ENCODE results near the gene PCK1.

PCK1 gene

DNA sequence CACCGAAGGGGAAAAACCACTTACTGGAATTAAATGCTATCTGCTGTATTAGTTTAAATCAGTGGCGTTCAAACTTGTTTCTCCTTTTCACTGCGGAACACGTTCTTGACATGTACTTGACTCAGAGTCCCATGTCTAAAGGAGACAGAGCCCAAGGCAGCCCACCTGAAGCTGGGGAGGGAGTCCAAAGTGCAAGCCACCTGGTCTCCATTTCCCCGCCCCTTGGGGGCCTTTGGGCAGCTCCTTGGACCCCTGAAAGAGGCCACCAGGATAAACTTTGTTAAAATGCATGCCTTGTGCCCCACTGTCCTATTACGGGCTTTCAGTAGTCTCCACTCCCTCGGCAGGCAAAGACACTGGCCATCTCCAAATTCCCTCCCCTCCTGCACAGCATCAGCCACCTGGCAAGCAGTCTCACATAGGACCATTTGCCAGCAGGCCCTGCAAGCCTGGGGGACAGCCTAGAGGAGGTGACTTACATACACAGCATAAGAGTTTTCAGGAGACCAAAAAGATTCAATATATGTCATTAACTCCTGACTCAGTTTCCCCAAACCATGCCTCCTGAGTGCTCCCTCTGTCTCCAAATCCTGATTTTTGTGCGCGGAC is 6.7 kb downstream of the PCK1 start:
- TF ChIP-seq POLR2AphosphoS5 (IDR thresholded peaks at IDR 0.05; ENCODE audit: borderline replicate concordance, low read depth, low read length) (no peak), EZH2 (IDR thresholded peaks at IDR 0.05) (no peak), FOXP2 (optimal IDR thresholded peaks at IDR 0.05; ENCODE audit: control extremely low read depth, extremely low read length, insufficient read depth) (no peak)
- Histone ChIP-seq H3K27ac (no peak overlapping the region), H3K4me3 (no peak overlapping the region), H3K9ac (ENCODE audit: insufficient read length) (no peak overlapping the region), H3K9me3 (ENCODE audit: low read depth, low read length) (no peaks in the 10 kb centered on the region), H3K36me3 (ENCODE audit: insufficient read depth, low read length) (no peaks in the 10 kb centered on the region)
- no peak for DNase-seq (ENCODE audit: low read depth, low spot score)

DNA sequence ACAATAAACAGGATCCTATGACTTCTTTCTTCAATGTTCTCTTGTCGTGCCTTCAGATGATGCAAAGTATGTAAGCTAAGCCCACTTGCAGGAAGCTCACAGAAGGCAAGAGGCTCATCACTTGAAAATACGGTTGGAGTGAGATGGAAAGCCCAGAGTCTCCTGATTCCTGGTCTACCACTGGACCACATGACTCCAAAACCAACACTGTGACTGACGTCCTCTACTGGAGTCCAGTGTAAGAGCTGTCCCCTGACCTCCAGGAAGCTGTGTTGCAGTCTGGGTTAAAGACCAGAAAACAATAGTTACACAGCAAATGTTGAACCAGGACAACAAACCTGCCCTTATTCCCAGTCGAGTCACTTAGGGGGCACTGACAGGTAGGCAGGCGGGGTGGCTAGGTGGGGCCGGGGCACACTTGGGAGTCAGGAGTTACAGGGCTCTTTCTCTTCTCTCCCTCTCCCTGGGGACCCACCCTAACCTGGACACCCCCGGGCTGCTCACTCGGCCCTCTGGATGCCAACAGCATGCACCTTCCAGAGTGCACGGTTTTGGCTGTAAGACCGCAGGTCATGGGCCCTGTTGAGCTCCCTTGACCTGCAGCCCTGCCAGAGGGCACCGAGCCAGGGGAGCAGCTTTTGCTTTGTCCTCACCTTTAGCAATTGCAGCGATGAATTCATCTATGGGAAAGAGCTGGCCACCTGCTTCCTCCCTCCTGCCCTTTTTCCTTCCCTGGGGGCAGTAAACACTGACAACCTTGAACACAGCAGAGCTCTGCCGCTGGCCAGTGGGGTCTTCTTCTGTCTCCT is 7.4 kb downstream of the PCK1 start:
- H3K4me3 ChIP-seq = no peak overlapping the region
- TF ChIP-seq POLR2AphosphoS5 (IDR thresholded peaks at IDR 0.05; ENCODE audit: borderline replicate concordance, low read depth, low read length) = no peak
- no peak for TF ChIP-seq FOXP2 (optimal IDR thresholded peaks at IDR 0.05; ENCODE audit: control extremely low read depth, extremely low read length, insufficient read depth)
- no peak for TF ChIP-seq EZH2 (IDR thresholded peaks at IDR 0.05)

DNA sequence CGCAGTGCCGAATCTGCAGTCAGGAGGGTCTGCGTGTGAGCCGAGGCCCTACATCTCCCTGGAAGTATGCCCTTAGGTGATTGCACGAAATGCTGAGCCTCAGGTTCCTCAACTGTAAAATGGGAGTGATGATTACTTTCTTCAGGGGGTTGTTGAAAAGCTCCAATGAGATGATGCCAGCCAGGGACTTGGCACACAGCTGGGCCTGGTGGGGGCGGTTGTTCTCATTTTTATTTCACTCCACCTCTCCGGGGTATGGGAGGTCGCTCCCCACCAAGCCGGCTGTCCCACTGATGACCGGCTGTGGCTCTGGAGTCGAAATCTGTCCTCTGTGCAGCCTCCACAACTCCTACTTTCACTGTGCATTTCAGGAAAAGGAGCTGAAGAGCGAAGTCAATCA is 8.1 kb downstream of the PCK1 start:
- TF ChIP-seq POLR2AphosphoS5 (IDR thresholded peaks at IDR 0.05; ENCODE audit: borderline replicate concordance, low read depth, low read length) = no peak
- no peak for TF ChIP-seq EZH2 (IDR thresholded peaks at IDR 0.05)
- no peak for TF ChIP-seq FOXP2 (optimal IDR thresholded peaks at IDR 0.05; ENCODE audit: control extremely low read depth, extremely low read length, insufficient read depth)
- Histone ChIP-seq H3K4me3 (no peak overlapping the region), H3K27ac (no peak overlapping the region), H3K9me3 (ENCODE audit: low read depth, low read length) (no peaks in the 10 kb centered on the region), H3K9ac (ENCODE audit: insufficient read length) (no peak overlapping the region), H3K36me3 (ENCODE audit: insufficient read depth, low read length) (no peaks in the 10 kb centered on the region)
- no peak for DNase-seq (ENCODE audit: low read depth, low spot score)

More for the DNA sequence above, 7.4 kb downstream of the PCK1 start:
- Histone ChIP-seq H3K36me3 (ENCODE audit: insufficient read depth, low read length) (no peaks in the 10 kb centered on the region), H3K27ac (no peak overlapping the region), H3K9me3 (ENCODE audit: low read depth, low read length) (no peaks in the 10 kb centered on the region), H3K9ac (ENCODE audit: insufficient read length) (no peak overlapping the region)
- DNase-seq (ENCODE audit: low read depth, low spot score) = no peak

DNA sequence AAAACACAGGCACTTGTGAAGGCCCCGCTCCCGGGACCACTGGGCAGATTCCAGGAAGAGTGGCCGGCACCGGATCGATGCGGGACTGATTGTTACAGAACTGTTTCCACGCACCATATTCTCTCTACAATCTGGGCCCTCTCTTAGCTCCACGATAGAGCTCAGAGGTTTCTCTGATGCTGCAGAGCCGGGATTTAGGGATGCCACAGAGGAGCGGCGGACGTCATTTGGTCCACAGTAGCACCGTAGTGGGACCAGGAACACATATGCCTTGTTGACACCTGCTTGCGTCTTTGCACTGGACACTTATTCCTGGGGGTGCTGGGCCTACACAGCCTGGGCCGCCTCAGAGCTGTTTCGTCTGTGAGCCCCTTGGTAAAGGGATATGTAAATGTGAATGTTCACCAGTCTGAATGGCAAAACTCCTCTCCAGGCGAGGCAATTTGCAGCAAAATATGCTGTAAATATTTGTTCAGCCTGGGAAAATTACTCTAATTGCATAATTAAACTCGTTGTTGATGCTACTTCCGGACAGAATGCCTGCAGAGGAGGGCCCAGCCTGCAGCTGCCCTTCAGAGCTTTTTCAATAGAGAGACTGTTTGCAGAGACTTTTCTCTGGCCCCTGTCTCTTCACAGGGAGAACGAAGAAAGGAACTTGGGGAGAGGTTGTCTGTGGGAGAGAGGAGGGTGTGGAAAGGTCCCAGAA is 9.4 kb downstream of the PCK1 start:
- TF ChIP-seq FOXP2 (optimal IDR thresholded peaks at IDR 0.05; ENCODE audit: control extremely low read depth, extremely low read length, insufficient read depth) = no peak
- TF ChIP-seq EZH2 (IDR thresholded peaks at IDR 0.05) = no peak
- no peak for TF ChIP-seq POLR2AphosphoS5 (IDR thresholded peaks at IDR 0.05; ENCODE audit: borderline replicate concordance, low read depth, low read length)
- no peak overlapping the region for H3K27ac ChIP-seq
- no peak for DNase-seq (ENCODE audit: low read depth, low spot score)

DNA sequence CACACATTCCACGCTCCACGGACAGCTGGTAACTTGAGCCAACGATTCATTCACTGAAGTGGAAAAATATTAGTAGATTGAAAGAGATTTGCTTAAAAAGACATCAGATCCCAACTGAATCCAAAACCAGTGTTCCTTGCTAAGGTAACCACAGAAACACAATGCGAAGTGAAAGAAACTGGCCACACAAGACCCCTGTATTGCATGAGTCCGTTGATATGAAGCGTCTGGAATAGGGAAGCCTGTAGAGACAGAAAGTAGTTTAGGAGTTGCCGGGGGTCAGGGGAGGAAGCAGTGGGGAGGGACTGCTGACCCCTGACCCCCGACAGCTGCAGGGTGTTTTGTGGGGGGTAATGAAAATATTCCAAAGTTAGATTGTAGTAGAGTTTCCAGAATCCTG is 10.0 kb downstream of the PCK1 start:
- DNase-seq (ENCODE audit: low read depth, low spot score) = no peak
- Histone ChIP-seq H3K27ac (no peak overlapping the region), H3K9ac (ENCODE audit: insufficient read length) (no peak overlapping the region), H3K9me3 (ENCODE audit: low read depth, low read length) (no peaks in the 10 kb centered on the region), H3K4me3 (no peak overlapping the region), H3K36me3 (ENCODE audit: insufficient read depth, low read length) (no peaks in the 10 kb centered on the region)
- no peak for TF ChIP-seq FOXP2 (optimal IDR thresholded peaks at IDR 0.05; ENCODE audit: control extremely low read depth, extremely low read length, insufficient read depth)
- TF ChIP-seq EZH2 (IDR thresholded peaks at IDR 0.05) = no peak
- no peak for TF ChIP-seq POLR2AphosphoS5 (IDR thresholded peaks at IDR 0.05; ENCODE audit: borderline replicate concordance, low read depth, low read length)

More for the DNA sequence above, 9.4 kb downstream of the PCK1 start:
- Histone ChIP-seq H3K9me3 (ENCODE audit: low read depth, low read length) (no peaks in the 10 kb centered on the region), H3K4me3 (no peak overlapping the region), H3K9ac (ENCODE audit: insufficient read length) (no peak overlapping the region), H3K36me3 (ENCODE audit: insufficient read depth, low read length) (no peaks in the 10 kb centered on the region)

DNA sequence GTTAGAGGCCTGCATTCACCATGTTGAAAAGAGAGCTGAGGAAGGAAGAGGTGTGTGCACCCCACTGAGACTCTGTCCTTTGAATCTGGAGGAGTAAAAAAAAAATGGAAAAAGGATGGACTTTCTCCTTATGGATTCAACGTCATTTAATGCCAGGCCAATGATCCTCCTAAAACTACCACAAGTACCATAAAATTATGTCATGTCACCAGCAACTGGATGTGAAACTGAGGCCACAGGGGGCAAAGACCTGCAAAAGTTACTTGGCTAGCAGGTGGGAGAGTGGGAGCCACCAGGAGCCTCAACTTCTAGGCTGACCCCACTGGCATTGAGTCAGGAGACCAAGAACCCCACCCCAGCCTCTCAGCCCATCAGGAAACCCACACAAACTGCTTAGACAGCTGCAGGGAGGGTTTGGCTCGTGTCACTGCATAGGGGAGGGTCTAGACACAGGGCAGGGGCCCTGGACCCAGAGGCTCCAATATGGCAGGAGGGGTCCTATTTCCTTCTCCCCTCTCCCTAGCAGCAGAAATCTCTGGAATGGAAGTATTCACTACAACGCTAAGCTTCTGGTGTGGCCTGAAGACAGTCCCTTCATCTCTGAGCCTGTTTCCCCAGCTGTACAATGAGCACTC is 11.0 kb downstream of the PCK1 start:
- Histone ChIP-seq H3K9ac (ENCODE audit: insufficient read length) (no peak overlapping the region), H3K9me3 (ENCODE audit: low read depth, low read length) (no peaks in the 10 kb centered on the region), H3K27ac (no peak overlapping the region), H3K4me3 (no peak overlapping the region), H3K36me3 (ENCODE audit: insufficient read depth, low read length) (no peaks in the 10 kb centered on the region)
- DNase-seq (ENCODE audit: low read depth, low spot score) = no peak
- TF ChIP-seq FOXP2 (optimal IDR thresholded peaks at IDR 0.05; ENCODE audit: control extremely low read depth, extremely low read length, insufficient read depth) = no peak
- TF ChIP-seq EZH2 (IDR thresholded peaks at IDR 0.05) = no peak
- TF ChIP-seq POLR2AphosphoS5 (IDR thresholded peaks at IDR 0.05; ENCODE audit: borderline replicate concordance, low read depth, low read length) = no peak

DNA sequence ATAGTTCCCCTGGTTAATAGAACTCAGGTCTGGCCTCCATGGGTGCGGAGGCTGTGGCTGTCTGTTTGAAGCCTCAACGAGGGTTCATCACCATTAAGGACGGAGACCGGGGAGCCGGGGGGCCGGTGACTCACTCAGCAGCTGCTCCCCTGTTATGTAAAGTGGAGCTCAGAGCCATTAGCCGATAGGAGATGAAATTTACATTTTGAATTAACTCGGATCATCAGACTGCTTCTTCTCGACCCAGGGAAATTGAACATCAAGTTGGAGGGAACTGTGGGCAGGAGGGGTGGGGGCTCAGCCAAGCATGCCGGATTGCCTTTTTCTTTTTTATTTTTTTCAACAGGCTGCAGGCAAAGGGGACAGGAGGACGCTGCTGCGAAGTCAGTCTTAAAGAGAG is 12.3 kb downstream of the PCK1 start:
- Histone ChIP-seq H3K9me3 (ENCODE audit: low read depth, low read length) (no peaks in the 10 kb centered on the region), H3K4me3 (no peak overlapping the region), H3K9ac (ENCODE audit: insufficient read length) (no peak overlapping the region), H3K27ac (no peak overlapping the region), H3K36me3 (ENCODE audit: insufficient read depth, low read length) (no peaks in the 10 kb centered on the region)
- no peak for DNase-seq (ENCODE audit: low read depth, low spot score)
- TF ChIP-seq EZH2 (IDR thresholded peaks at IDR 0.05) (no peak), POLR2AphosphoS5 (IDR thresholded peaks at IDR 0.05; ENCODE audit: borderline replicate concordance, low read depth, low read length) (no peak), FOXP2 (optimal IDR thresholded peaks at IDR 0.05; ENCODE audit: control extremely low read depth, extremely low read length, insufficient read depth) (no peak)

DNA sequence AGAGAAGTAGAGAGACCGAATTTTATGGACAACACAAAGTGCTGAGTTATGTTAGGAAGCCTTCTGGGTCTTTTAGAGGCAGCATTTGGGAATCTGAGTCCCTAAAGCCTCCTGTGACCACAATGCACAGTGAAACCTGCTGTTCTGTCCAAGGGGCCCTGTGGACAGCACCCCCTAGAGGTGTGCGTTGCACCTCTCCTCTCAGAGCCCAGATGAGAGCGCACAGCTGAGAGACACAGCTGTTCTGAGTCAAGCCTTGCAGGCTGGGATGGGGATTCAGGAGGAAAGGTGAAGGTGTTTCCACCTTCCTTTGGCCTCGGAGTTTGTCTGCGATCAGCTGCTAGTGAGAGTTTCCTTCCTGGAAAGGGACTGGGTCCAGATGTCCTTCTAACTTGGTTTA is 13.0 kb downstream of the PCK1 start:
- no peak overlapping the region for H3K27ac ChIP-seq
- H3K9ac ChIP-seq (ENCODE audit: insufficient read length) = peak overlapping the region; percentile 37
- H3K4me3 ChIP-seq = no peak overlapping the region
- H3K36me3 ChIP-seq (ENCODE audit: insufficient read depth, low read length) = no peaks in the 10 kb centered on the region
- no peaks in the 10 kb centered on the region for H3K9me3 ChIP-seq (ENCODE audit: low read depth, low read length)
- TF ChIP-seq FOXP2 (optimal IDR thresholded peaks at IDR 0.05; ENCODE audit: control extremely low read depth, extremely low read length, insufficient read depth) (no peak), POLR2AphosphoS5 (IDR thresholded peaks at IDR 0.05; ENCODE audit: borderline replicate concordance, low read depth, low read length) (no peak), EZH2 (IDR thresholded peaks at IDR 0.05) (no peak)
- DNase-seq (ENCODE audit: low read depth, low spot score) = no peak
